Activated CD8-positive, alpha-beta T cell treated with anti-CD3 and anti-CD28 coated beads for 36 hours (primary cell): ENCODE results near the gene DGKG. TPM values are rescaled to one million over a fixed set of nuclear protein-coding genes. Genes with fewer than 3 reads are reported as not detected.

Experiments
- ATAC-seq: fragments of 200-7000 bp; cut with Tn5 transposase; one replicate; pipeline ENCODE4 v1.10.0; 2021; ENCODE audit warnings: mild to moderate bottlenecking, moderate library complexity
- CTCF ChIA-PET: fragments of 350-600 bp; sonication (Branson Sonifier 250); formaldehyde crosslinking; loops from one replicate; lab custom pipeline; 2021; ENCODE audit warnings: antibody characterized with exemption; lab: Charles Lee
- POLR2A ChIA-PET: fragments of 350-600 bp; sonication (Branson Sonifier 250); formaldehyde crosslinking; loops from one replicate; lab custom pipeline; 2021; ENCODE audit warnings: antibody characterized with exemption; lab: Charles Lee
- DNase-seq: peaks from one replicate; pipeline ENCODE4 v3.0.0-alpha.2; 2020
- H3K27ac Mint-ChIP-seq: one replicate; pipeline ENCODE4 v1.8.0; 2021; ENCODE audit warnings: mild to moderate bottlenecking, mixed read lengths
- H3K27me3 Mint-ChIP-seq: one replicate; pipeline ENCODE4 v1.8.0; 2021; ENCODE audit warnings: mixed read lengths
- H3K36me3 Mint-ChIP-seq: one replicate; pipeline ENCODE4 v1.8.0; 2021; ENCODE audit warnings: low read depth, mixed read lengths
- H3K4me1 Mint-ChIP-seq: one replicate; pipeline ENCODE4 v1.8.0; 2021; ENCODE audit warnings: low read depth, mixed read lengths
- H3K4me3 Mint-ChIP-seq: one replicate; pipeline ENCODE4 v1.8.0; 2021; ENCODE audit warnings: mild to moderate bottlenecking, moderate library complexity, mixed read lengths
- H3K9me3 Mint-ChIP-seq: one replicate; pipeline ENCODE4 v1.8.0; 2021; ENCODE audit warnings: mixed read lengths
- intact Hi-C: fragments of 100-400 bp; cut with micrococcal nuclease; formaldehyde crosslinking; loops from one replicate; pipeline ENCODE4 v1.10.0; 2022
- total RNA-seq, 2 experiments: library from RNA; stranded (reverse); gene quantifications; one replicate each; pipeline ENCODE4 v1.2.3, GENCODE V29; 2021
- TF ChIP-seq, protein P1 (sequence below): fragments of 200-600 bp; IDR thresholded peaks from one replicate; pipeline ENCODE4 v1.8.0; 2022; ENCODE audit warnings: antibody characterized with exemption, mild to moderate bottlenecking

DGKG gene
- total RNA-seq, 2 experiments from 2014 or later, result 0.18 to 0.36 TPM

DNA sequence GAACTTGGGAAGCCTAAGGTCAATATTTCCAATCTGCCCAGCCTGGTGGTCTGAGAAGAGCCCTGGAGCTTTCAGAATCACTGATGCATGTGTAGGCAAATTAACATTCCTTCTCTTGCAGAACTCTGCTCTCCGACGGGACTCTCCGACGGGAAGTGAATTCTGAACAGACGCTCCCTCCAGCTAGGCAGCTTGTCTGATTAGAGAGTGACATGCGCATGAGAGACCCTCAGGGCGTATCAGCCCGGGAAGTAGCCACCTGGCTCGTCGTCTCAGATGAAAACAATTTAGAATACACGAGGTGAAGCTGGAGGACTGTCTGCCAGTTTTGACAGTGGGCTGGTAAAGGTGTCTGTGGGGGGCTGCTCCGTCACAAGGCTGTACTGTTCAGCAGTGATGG, 103.1 kb downstream of the DGKG start:
- Mint-ChIP-seq H3K27ac (no peak overlapping the region), H3K36me3 (no peaks in the 10 kb centered on the region), H3K9me3 (no peaks in the 10 kb centered on the region), H3K4me3 (no peak overlapping the region), H3K27me3 (peaks cover 2% of the 10 kb centered on the region), H3K4me1 (peaks cover 29% of the 10 kb centered on the region)
- ATAC-seq (no peak), DNase-seq (no peak)
- ChIA-PET CTCF (interaction anchor here (0.7 to 8.5 kb wide), 16 partner anchors 10 to 358 kb away, joined by 3 to 147 read pairs (median 4); no protein-coding TSS in a partner anchor), POLR2A (interaction anchor here (1.1 to 2.3 kb wide), 3 partner anchors 14 to 321 kb away, joined by 3 to 7 read pairs (median 5); partner anchors contain the start of gene TRA2B)
- intact Hi-C loops, result loop anchor here (1.0 kb wide), 1 partner anchor 281 kb away; no protein-coding TSS in a partner anchor
- TF ChIP-seq, protein P1, sequence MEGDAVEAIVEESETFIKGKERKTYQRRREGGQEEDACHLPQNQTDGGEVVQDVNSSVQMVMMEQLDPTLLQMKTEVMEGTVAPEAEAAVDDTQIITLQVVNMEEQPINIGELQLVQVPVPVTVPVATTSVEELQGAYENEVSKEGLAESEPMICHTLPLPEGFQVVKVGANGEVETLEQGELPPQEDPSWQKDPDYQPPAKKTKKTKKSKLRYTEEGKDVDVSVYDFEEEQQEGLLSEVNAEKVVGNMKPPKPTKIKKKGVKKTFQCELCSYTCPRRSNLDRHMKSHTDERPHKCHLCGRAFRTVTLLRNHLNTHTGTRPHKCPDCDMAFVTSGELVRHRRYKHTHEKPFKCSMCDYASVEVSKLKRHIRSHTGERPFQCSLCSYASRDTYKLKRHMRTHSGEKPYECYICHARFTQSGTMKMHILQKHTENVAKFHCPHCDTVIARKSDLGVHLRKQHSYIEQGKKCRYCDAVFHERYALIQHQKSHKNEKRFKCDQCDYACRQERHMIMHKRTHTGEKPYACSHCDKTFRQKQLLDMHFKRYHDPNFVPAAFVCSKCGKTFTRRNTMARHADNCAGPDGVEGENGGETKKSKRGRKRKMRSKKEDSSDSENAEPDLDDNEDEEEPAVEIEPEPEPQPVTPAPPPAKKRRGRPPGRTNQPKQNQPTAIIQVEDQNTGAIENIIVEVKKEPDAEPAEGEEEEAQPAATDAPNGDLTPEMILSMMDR, result no peak

DNA sequence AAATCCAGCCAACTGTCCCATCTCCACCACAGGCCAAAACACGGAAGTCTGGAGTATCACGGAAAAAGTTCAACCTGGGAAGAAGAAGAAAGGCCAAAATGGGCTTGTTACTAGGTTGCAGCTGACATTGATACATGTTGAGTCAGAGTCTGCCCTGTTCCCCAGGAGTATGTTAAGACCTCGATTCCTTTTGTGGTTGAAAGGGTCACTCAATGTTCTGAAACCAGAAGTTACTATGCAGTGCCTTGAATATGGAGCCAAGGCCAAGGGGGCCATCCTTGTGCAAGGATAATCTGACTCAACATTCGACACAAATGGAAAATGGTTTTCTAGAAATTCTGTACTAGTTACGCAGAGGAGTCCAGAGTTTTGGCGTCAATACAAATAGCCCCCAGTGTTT, 104.2 kb downstream of the DGKG start:
- CTCF ChIA-PET, result interaction anchor here (1.5 to 8.5 kb wide), 5 partner anchors 19 to 359 kb away, joined by 3 to 147 read pairs (median 14); no protein-coding TSS in a partner anchor
- DNase-seq (no peak), ATAC-seq (no peak)
- POLR2A ChIA-PET, result interaction anchor here (2.3 kb wide), 1 partner anchor 320 kb away, joined by 5 read pairs; the partner anchor contains the start of gene TRA2B
- TF ChIP-seq, protein P1, result no peak
- Mint-ChIP-seq H3K36me3 (no peaks in the 10 kb centered on the region), H3K4me3 (no peak overlapping the region), H3K9me3 (no peaks in the 10 kb centered on the region), H3K4me1 (peaks cover 29% of the 10 kb centered on the region), H3K27me3 (peaks cover 2% of the 10 kb centered on the region), H3K27ac (no peak overlapping the region)
- intact Hi-C loops, result no loop called here

DNA sequence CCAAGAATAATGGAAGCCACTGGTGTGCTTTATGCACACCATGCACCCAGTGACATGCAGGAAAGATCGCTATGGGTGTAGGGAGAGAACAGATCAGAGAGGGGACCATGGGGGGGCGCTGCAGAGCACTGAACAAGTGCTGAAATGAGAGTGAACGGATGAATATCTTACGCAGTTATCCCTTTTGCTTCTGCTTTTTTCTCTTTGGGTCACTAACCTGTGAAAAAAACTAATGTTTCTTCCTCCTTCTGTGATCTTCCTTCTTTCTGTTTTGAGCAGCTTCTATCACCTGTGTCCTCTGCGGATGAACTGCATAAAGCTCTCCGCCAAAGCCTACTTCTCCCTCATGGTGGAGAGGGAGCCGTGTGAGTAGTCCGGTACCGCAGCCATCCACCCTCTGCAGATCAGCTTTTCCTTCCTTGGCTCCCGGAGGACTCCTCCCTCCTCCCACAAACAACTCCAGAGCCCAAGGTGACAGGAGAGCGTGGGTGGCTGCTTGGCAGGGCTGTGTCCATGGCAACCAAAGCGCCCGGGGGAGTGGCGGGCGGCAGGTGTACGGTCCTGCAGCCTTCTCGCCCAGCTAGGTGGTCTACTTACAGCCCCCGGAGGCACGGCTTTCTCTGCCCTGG, 106.2 kb downstream of the DGKG start:
- no peak overlapping the region for H3K4me3 Mint-ChIP-seq
- H3K36me3 Mint-ChIP-seq, result no peaks in the 10 kb centered on the region
- CTCF ChIA-PET, result interaction anchor here (1.1 to 4.1 kb wide), 4 partner anchors 9 to 312 kb away, joined by 3 to 38 read pairs (median 6); no protein-coding TSS in a partner anchor
- ATAC-seq, result no peak
- H3K27ac Mint-ChIP-seq, result no peak overlapping the region
- POLR2A ChIA-PET, result no interaction called here
- peaks cover 29% of the 10 kb centered on the region for H3K4me1 Mint-ChIP-seq
- intact Hi-C loops, result no loop called here
- TF ChIP-seq, protein P1, result peak; percentile 42
- H3K27me3 Mint-ChIP-seq, result peaks cover 2% of the 10 kb centered on the region
- peak; percentile 58 for DNase-seq
- H3K9me3 Mint-ChIP-seq, result no peaks in the 10 kb centered on the region

DNA sequence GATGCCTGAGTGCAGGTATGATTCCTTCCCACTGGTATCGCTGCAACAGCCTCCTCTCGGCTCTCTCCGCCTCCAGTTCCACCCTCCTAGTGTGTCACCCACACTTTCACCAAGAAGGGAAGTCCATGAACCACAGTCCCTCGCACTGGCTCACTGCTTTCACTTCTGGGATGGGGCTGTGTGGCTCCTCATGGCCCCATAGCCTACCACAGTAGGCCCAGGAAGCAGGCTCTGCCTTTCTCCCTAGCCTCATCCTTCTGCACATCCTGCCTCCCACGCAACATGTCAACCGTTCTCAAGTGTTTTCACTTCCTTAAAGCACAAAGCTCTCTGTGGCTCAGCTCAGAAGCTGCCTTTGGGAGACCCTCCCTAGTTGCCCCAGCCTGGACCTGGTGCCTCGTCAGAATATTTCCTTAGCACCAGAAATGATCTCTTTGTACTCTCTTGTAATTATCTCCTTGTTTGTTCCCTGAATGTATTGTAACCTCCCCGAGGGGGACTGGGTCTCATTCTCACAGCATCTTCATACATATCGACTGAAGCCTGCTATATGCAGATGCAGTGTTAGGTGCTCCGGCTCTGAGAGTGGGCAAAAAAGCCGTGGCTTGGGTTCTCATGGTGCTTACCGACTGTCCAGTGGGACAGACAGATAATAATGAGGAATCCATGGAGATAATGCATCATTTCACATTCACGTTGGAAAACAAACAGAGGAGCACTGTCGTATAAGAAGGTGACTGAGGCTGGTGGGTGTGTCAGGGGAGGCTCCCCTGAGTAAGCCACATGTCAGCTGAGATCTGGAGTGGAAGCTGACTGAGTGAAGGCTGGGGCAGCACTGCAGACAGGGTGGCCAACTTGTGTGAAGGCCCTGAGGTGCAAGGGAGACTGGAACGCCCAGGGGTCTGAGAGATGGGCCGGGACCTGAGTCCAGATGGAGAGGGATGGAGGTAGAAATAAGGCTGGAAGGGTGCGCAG, 107.1 kb downstream of the DGKG start:
- Mint-ChIP-seq H3K27ac (peak overlapping the region; percentile 55), H3K9me3 (no peaks in the 10 kb centered on the region), H3K4me1 (peaks cover 26% of the 10 kb centered on the region), H3K4me3 (no peak overlapping the region), H3K36me3 (no peaks in the 10 kb centered on the region), H3K27me3 (peaks cover 5% of the 10 kb centered on the region)
- DNase-seq (peak; percentile 73), ATAC-seq (peak; percentile 67)
- POLR2A ChIA-PET, result no interaction called here
- intact Hi-C loops, result no loop called here
- CTCF ChIA-PET, result interaction anchor here (1.0 to 4.1 kb wide), 9 partner anchors 8 to 312 kb away, joined by 3 to 38 read pairs (median 4); no protein-coding TSS in a partner anchor
- TF ChIP-seq, protein P1, result no peak
